Astrocyte of the cerebellum (primary cell): ENCODE measurements around the gene PLCH1.

Experiments used
- DNase-seq: peaks from one replicate; pipeline ENCODE4 v3.0.0-alpha.2; 2011; ENCODE audit warnings: low read depth
- H3K4me3 ChIP-seq: 2 replicates; pipeline ENCODE4 v1.5.1; 2011; ENCODE audit warnings: mild to moderate bottlenecking, low read depth, low read length, moderate library complexity
- CTCF ChIP-seq: IDR thresholded peaks from 2 replicates; pipeline ENCODE4 v1.5.1; 2012; ENCODE audit warnings: low read length, low read depth, moderate library complexity, mild to moderate bottlenecking; ENCODE audit errors: missing control alignments
- in situ Hi-C: cut with HindIII; loops from 2 replicates; pipeline ENCODE4 v1.10.0; 2017; ENCODE audit warnings: low sequenced_read_pairs

The PLCH1 gene

DNA sequence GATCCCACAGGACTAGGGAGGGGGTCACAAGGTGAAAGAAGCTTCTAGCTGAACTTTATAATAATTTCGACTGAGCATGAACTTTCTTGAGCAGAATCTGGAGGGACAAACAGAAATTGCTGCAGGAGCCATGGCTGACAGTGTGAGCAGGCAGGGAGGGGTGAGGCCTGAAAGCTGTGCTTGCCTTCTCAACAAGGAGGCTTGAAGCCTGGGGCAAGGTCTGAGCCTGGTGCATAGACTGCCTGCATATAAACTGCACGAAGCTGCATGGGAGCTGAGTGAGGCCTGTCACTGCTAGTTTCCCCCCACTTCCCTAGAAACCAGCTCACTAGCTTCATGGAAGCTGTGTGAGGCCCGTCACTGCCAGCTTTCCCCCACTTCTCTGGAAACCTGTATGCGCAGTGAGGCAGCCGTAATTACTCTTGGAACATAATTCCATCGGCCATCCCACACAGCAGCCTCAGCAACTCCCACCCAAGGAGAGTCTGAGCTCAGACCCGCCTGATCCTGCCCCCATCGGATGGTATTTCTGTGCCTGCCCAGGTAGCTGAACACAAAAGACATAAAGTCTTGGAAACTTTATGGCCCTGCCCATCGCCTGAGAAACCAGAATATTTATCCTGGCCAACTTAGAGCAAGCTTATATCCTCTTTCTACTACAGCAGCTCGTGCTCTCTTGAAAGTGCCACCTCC lies 136.5 kb downstream of the PLCH1 start:
- H3K4me3 ChIP-seq: no peak overlapping the region
- no peak for DNase-seq
- in situ Hi-C loops: no loop called here
- TF ChIP-seq CTCF: no peak

GRCh38 chr3:155607761-155608160 lies 137.1 kb downstream of the PLCH1 start:
- in situ Hi-C loops: no loop called here
- H3K4me3 ChIP-seq: no peak overlapping the region
- TF ChIP-seq CTCF: no peak
- no peak for DNase-seq

GRCh38 chr3:155605571-155605970 lies 139.3 kb downstream of the PLCH1 start:
- in situ Hi-C loops: no loop called here
- no peak for DNase-seq
- no peak for TF ChIP-seq CTCF
- no peak overlapping the region for H3K4me3 ChIP-seq

DNA sequence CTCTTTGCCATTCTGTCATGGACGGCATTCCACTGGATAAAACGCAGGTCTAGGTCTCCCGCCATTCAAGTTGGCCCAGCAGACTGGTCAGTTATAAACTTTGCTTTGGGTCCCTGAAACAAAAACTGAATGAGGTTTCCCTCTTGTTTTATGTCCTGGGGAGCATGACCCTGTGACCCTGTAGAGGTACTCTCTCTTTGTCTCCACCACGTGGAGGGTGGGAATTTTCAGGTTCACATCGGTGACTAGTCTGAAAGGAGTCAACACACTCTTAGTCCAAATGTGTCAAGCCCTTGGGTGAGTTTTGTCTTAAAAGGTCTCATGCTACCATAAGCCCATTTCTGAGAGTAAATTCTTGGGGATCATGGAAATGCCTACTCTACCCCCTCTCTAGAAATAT lies 139.9 kb downstream of the PLCH1 start:
- in situ Hi-C loops: no loop called here
- no peak overlapping the region for H3K4me3 ChIP-seq
- TF ChIP-seq CTCF: no peak
- no peak for DNase-seq

DNA sequence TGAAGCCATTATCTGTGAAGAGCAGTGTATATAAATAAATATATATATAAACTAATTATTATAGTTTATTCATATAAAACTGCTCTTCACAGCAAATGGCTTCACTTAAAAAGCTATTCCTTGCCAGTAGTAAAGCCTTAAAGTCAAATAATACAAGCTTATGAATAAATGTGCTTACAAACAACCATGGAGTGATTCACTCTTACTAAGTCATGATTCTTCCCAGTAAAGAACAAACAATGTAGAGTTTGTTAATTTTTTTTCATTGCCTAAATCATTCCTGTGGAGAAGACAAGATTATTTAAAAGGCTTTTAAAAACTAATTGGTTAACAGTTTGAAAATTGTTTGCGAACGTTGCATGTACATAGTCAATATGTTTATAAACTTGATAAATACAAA lies 140.7 kb downstream of the PLCH1 start:
- no peak for DNase-seq
- no peak for TF ChIP-seq CTCF
- H3K4me3 ChIP-seq: no peak overlapping the region
- in situ Hi-C loops: no loop called here

- in situ Hi-C loops: no loop called here
- no peak for DNase-seq
- no peak overlapping the region for H3K4me3 ChIP-seq
- TF ChIP-seq CTCF: no peak
Observed at GRCh38 chr3:155603302-155603701, 141.6 kb downstream of the PLCH1 start.
